Measurements from ENCODE around the gene AVPI1.

The AVPI1 gene

GRCh38 chr10:97682042-97682441 is 5.0 kb downstream of the AVPI1 start:
- DNase-seq (ENCODE audit: low read depth), result no peak
- H3K4me3 ChIP-seq (ENCODE audit: low read depth, low read length), result no peak overlapping the region
- no peak for TF ChIP-seq CTCF (IDR thresholded peaks at IDR 0.05; ENCODE audit: low read depth, low read length, missing control alignments)

- H3K4me3 ChIP-seq (ENCODE audit: low read depth, low read length), result no peak overlapping the region
- DNase-seq (ENCODE audit: low read depth), result no peak
- TF ChIP-seq CTCF (IDR thresholded peaks at IDR 0.05; ENCODE audit: low read depth, low read length, missing control alignments), result no peak
Observed at GRCh38 chr10:97679594-97679993, 7.4 kb downstream of the AVPI1 start.

GRCh38 chr10:97676770-97677581 is 10.1 kb downstream of the AVPI1 start:
- no peak for DNase-seq (ENCODE audit: low read depth)
- no peak overlapping the region for H3K4me3 ChIP-seq (ENCODE audit: low read depth, low read length)
- TF ChIP-seq CTCF (IDR thresholded peaks at IDR 0.05; ENCODE audit: low read depth, low read length, missing control alignments), result peak; percentile 84

- no peak for DNase-seq (ENCODE audit: low read depth)
- TF ChIP-seq CTCF (IDR thresholded peaks at IDR 0.05; ENCODE audit: low read depth, low read length, missing control alignments), result no peak
- H3K4me3 ChIP-seq (ENCODE audit: low read depth, low read length), result no peak overlapping the region
Observed at GRCh38 chr10:97675222-97675621, 11.8 kb downstream of the AVPI1 start.

- DNase-seq (ENCODE audit: low read depth), result no peak
- no peak for TF ChIP-seq CTCF (IDR thresholded peaks at IDR 0.05; ENCODE audit: low read depth, low read length, missing control alignments)
- H3K4me3 ChIP-seq (ENCODE audit: low read depth, low read length), result no peak overlapping the region
Observed at GRCh38 chr10:97673736-97674525, 13.1 kb downstream of the AVPI1 start.

GRCh38 chr10:97669571-97669970 is 17.5 kb downstream of the AVPI1 start:
- no peak overlapping the region for H3K4me3 ChIP-seq (ENCODE audit: low read depth, low read length)
- TF ChIP-seq CTCF (IDR thresholded peaks at IDR 0.05; ENCODE audit: low read depth, low read length, missing control alignments), result no peak
- no peak for DNase-seq (ENCODE audit: low read depth)

All from GM12864 (cell line).